Left cardiac atrium (tissue), 4 donors: ENCODE measurements around the gene ATAD3B. TPM values are rescaled to one million over a fixed set of nuclear protein-coding genes. Genes with fewer than 3 reads are reported as not detected.
"Not testable (repeated sequence)": the region's sequence is repeated elsewhere in the genome, so short reads cannot be mapped to it uniquely, and the experiment has no call there.

Source experiments
- ATAC-seq, 2 donors: fragments of 200-7000 bp; cut with Tn5 transposase; one replicate each; pipeline ENCODE4 v1.9.1; 2020; ENCODE audit warnings: mild to moderate bottlenecking in 2 of 2, moderate library complexity in 2 of 2
- DNase-seq: peaks from one replicate; pipeline ENCODE4 v3.0.0-alpha.2; 2020
- intact Hi-C, 2 donors: fragments of 100-400 bp; cut with DNase I; formaldehyde crosslinking; loops; one replicate each; pipeline versions ENCODE4 v1.14.1 to v1.15.1; 2022 to 2023
- long read RNA-seq: library from polyadenylated mRNA; unstranded; transcript quantifications from one replicate; pipeline ENCODE4 v2.0.0, GENCODE V29; 2021
- total RNA-seq, 2 donors: library from RNA; stranded (reverse); fragmentation: NEBNext Ultra II Directional; extraction: Animal tissue kit (Norgen Biotek cat#: 25700); gene quantifications; one replicate each; pipeline ENCODE4 v1.2.1, GENCODE V29; 2021
- donor health status: DM: no; HTN: yes; CAD: no.
- donor health status: DM: no; HTN: yes; CAD: no; lungs with severe emphysema.
- donor health status: DM: yes; HTN: yes; CAD: no.
- donor health status: Dilated cardiomyopathy.

Gene ATAD3B, protein sequence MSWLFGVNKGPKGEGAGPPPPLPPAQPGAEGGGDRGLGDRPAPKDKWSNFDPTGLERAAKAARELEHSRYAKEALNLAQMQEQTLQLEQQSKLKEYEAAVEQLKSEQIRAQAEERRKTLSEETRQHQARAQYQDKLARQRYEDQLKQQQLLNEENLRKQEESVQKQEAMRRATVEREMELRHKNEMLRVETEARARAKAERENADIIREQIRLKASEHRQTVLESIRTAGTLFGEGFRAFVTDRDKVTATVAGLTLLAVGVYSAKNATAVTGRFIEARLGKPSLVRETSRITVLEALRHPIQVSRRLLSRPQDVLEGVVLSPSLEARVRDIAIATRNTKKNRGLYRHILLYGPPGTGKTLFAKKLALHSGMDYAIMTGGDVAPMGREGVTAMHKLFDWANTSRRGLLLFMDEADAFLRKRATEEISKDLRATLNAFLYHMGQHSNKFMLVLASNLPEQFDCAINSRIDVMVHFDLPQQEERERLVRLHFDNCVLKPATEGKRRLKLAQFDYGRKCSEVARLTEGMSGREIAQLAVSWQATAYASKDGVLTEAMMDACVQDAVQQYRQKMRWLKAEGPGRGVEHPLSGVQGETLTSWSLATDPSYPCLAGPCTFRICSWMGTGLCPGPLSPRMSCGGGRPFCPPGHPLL
- total RNA-seq: 1 to 10 TPM; 6.9 to 7.3 TPM
- long read RNA-seq, full-length matches to known transcripts: 2 of 3 reads
- long read RNA-seq, partial matches to known transcripts: 0 of 3 reads
- long read RNA-seq, other reads (novel, unspliced or antisense): 1 of 3 reads

DNA sequence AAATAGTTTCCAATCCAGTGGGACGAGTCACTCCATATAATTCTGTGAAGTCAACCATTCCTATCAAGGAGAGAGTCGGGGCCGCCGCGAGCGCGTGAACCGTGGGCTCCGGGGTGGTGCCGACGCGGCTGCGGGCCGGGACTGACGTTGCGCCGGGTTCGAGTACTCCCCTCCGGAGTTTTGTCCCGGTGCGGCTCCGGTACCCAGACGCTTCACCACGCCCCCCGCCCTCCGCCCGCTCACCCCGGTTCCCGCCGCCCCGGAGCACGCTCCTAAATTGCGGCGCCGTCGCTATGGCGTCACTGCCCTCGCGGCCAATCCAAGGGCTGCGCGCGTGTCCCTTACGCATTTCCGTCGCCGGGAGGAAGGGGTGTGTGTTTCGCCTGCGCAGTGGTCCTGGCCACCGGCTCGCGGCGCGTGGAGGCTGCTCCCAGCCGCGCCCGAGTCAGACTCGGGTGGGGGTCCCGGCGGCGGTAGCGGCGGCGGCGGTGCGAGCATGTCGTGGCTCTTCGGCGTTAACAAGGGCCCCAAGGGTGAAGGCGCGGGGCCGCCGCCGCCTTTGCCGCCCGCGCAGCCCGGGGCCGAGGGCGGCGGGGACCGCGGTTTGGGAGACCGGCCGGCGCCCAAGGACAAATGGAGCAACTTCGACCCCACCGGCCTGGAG lies at the start of gene ATAD3B:
Gene ATAD3B (plus strand): TSS at position 377 of the 664 bp plus-strand sequence. CDS start 120 bp downstream, at position 497.
- DNase-seq (peak; percentile 91), ATAC-seq (peak; percentile 98 to 99)
- intact Hi-C loops: no loop called here

DNA sequence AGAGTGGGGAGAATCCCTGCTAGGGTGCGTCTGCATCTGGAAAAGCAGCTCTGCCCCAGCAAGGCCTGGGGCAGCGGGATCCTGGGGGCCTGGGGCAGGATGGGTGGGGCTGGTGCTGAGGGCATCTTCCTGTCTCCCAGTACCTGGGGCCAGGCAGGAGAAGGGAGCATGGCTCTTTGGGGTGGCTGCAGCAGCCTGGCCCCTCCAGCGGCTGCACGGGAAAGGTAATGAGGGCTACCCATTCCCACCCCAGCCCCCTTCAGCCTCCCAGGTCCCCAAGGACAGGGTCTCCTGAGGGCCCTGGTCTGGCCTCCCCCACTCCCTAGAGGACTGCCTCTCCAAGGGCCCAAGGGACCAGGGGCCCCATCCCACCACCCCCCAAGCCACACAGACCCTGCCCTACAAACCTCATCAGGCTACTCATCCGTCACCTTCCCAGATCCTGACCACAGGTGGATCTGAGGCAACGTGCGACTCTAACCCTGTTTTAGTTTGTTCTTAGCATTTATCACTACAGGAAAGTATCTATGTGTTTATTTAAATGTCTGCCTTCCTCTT lies 49.6 kb upstream of the ATAD3B start:
- no peak for ATAC-seq
- peak; percentile 10 for DNase-seq
- intact Hi-C loops: no loop called here

DNA sequence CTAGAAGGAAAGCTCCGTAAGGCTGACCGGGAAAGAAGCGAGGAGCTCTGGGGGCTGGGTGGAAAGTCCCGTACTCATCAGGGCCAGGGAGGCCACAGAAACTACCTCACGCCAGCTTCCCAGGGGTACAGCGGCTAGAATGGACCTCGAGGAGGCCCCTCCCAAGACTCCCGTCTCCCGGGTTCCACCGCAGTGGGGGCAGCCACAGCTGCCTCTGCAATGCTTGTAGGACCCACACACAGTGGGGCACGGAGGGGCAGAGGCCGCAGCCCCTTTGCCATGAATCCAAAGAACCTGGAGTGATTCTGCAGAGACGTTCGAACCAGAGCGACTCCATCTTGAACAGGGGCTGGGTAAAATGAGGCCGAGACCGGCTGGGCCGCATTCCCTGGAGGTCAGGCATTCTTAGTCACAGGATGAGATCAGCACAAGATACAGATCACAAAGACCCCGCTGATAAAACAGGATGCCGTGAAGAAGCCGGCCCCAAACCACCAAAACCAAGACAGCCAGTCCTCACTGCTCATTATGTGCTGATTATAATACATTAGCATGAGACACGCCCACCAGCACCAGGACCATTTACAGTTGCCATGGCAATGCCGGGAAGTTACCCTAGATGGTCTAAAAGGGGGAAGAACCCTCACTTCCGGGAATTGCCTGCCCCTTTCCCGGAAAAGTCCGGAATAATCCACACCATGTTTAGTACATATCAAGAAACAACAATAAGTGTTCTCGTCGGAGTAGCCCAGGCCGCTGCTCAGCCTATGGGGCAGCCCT lies 48.9 kb upstream of the ATAD3B start:
- intact Hi-C loops: no loop called here
- DNase-seq (peak; percentile 21), ATAC-seq (no peak)

DNA sequence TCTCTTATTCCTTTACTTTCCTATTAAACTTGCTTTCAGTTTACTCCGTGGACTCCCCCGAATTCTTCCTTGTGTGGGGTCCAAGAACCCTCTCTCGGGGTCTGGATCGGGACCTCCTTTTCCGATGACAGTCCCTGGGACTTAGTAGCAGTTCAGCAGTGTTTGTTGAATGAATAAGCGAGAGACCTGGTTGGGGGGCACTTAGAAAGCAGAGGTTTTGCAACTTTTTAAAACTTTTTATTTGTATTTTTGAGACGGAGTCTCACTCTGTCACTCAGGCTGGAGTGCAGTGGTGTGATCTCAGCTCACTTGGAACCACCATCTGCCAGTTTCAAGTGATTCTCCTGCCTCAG lies 48.3 kb upstream of the ATAD3B start:
- DNase-seq: no peak
- intact Hi-C loops: no loop called here

DNA sequence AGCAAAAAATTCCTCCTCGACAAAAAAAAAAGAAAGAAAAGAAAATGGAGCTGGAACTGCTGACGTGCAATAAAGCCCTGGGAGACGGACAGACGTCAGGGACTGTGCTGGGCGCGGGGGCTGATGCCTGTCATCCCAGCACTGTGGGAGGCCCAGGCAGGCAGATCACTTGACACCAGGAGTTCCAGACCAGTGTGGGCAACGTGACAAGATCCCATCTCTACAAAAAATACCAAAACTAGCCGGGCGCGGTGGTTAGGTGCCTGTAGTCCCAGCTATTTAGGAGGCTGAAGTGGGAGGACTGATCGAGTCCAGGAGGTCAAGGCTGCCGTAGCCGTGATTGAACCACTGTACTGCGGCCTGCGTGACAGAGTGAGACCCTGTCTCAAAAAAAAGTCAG lies 46.9 kb upstream of the ATAD3B start:
- ATAC-seq: no peak
- intact Hi-C loops: no loop called here
- DNase-seq: peak; percentile 16

More for the DNA sequence above, 48.3 kb upstream of the ATAD3B start:
- ATAC-seq: no peak

DNA sequence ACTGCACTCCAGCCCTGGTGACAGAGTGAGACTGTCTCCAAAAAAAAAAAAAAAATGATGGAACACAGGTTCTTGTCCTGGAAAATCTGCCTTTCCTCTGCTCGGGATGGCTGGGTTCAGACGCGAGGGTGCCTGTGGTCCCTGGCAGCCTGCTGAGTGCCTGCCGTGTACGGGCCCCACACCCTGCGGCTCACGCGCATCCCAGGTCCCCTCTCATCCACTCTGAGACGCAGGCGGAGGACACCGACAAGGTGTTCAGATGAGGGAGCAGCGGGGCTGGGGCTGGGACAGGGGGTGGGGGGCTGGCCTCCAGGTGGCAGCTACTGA lies 46.2 kb upstream of the ATAD3B start:
- peak; percentile 19 for DNase-seq
- intact Hi-C loops: no loop called here
- ATAC-seq: no peak

DNA sequence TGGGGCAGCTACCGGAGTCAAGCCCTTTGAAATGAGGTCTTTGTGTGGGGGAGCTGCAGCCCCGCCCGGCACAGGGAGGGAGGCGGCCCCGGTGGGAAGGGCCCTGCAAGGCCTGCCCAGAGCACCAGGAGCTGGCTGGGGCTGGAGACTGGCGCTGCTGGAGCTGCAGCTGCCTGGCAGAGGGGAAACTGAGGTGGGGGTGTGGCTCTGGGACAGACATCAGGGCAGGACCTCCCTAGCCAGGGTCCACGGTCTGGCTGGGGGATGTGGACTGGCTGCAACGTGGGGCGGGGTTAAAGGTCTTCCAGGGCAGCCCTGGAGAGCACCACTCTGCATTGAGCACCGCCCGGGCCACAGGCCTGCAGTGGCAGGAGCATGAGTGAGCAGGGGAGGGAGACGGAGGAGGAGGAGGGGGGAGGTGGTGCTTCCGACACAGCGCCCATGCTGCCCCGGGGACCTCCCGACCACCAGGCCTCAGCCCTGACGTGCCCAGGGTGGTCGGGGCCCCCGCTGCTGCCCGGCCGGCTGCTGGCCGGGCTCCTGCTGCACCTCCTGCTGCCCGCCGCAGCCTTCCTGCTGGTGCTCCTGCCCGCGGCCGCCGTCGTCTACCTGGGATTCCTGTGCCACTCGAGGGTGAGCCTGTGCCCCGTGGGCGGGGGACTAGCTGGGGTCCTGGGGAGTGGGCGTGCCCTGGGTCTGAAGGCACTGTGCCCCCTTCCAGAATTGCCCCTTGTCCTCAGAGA lies 45.6 kb upstream of the ATAD3B start:
- ATAC-seq (no peak), DNase-seq (peak; percentile 22)
- intact Hi-C loops: no loop called here

DNA sequence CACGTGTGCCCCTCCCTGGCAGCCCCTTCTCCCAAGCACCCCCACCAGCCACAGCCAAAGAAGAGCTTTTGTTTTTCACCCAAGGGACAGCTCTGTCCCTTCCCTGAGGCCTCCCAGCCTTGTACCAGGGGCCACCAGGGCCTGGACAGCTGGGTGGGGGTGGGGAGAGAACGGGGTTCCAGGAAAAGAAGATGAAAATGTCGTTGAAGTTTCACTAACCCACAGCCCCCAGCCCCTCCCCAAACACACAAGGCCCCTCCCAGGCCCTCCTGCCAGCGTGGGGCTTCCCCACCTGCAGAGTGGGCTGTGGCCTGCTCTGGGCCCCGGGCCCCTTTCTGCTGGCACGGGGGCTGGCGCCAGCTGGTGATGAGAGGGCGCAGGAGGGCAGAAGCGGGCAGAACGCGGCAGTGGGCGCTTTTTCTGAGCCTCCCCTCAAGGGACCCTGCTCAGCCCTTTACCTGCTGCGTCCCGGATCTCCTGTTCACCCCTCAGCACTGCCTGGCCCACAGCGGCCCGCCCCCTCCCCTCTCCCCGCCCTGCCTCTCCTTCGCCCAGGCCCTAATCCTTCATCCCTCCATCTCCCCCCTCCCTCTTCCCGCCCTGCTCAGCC lies 45.0 kb upstream of the ATAD3B start:
- DNase-seq (no peak), ATAC-seq (no peak)
- intact Hi-C loops: no loop called here

DNA sequence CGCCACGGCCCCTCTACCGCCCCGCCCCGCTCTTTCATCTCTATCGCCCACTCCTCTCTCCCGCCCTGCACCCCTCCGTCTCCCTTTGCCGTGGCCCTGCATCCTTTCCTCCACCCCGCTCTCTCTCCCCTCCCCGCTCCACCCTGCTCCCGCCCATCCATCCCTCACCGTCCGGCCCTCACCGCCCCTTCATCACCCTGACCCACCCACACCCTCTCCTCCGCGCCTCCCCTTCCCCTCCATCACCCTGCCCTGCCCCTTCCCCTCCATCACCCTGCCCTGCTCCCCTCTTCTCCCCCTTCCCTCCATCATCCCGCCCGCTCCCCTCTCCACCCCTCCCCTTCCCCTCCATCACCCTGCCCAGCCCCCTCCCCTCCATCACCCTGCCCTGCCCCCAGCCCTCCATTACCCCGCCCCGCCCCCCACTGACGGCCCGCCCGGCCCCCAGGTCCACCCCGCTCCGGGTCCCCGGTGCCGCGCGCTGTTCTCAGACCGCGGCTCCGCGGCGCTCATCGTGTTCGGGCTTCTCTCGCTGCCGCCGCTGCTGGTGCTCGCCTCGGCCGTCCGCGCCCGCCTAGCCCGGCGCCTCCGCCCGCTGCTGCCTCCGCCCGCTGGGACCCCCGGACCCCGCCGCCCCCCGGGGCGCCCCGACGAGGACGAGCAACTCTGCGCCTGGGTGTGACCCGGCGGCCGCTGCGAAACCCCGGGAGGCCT lies 44.3 kb upstream of the ATAD3B start:
- ATAC-seq (no peak), DNase-seq (peak; percentile 55)
- intact Hi-C loops: no loop called here

DNA sequence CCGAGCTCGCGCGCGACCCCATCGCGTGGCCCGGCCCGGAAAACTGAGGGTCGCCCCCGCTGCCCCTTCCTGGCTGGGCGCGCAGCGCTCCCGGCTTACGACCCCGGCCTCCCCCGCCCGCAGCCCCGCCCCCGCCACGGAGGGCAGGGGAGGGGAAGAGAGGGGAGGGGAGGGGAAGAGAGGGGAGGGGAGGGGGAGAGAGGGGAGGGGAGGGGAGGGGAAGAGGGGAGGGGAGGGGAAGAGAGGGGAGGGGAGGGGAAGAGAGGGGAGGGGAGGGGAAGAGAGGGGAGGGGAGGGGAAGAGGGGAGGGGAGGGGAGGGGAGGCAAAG lies 43.8 kb upstream of the ATAD3B start:
- intact Hi-C loops: no loop called here
- DNase-seq: no peak
- ATAC-seq: no peak

DNA sequence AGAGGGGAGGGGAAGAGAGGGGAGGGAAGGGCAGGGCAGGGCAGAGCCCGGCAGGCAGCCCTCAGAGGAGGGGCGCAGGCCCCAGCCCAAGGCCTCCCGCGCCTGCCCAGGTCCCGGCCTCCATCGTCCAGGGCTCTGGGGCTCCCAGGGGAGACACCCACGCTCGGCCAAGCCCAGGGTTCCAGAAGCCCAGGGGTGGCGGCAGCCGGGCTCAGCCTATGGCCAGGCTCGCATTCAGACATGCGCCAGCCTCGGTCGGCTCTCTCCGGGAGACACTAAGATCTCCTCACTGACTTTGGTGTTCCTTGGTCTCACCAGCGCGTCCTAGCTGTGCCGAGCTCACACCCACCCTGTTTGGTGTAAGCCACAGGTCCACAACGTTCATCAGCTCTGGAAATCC lies 43.4 kb upstream of the ATAD3B start:
- ATAC-seq: no peak
- intact Hi-C loops: no loop called here
- DNase-seq: peak; percentile 23

DNA sequence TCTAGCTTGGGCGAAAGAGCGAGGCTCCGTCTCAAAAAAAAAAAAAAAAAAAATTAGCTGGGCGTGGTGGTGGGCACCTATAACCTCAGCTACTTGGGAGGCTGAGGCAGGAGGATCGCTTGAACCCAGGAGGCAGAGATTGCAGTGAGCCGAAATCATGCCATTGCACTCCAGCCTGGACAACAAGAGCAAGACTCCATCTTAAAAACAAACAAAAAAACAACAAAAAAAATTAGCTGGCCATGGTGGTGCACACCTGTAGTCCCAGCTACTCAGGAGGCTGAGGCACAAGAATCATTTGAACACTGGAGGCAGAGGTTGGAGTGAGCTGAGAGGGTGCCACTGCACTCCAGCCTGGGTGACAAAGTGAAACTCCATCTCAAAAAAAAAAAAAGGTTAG lies 42.6 kb upstream of the ATAD3B start:
- intact Hi-C loops, ATAC-seq, DNase-seq: not testable (repeated sequence)

DNA sequence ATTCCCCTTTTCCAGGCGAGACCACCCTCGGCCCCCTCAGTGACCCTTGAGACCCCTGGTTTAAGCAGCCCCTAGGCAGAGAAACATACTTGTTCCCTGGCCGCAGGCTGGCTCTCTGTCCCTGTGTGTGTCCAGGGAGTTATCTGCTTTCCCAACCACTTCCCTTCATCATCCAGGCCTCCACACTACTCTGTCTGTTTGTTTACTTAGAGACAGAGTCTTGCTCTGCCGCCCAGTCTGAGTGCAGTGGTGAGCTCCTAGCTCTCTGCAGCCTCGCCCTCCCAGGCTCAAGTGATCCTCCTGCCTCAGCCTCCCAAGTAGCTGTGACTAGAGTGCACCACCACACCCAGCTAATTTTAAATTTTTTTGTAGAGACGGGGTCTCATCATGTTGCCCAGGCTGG lies 41.9 kb upstream of the ATAD3B start:
- DNase-seq: no peak
- intact Hi-C loops: no loop called here
- ATAC-seq: no peak

DNA sequence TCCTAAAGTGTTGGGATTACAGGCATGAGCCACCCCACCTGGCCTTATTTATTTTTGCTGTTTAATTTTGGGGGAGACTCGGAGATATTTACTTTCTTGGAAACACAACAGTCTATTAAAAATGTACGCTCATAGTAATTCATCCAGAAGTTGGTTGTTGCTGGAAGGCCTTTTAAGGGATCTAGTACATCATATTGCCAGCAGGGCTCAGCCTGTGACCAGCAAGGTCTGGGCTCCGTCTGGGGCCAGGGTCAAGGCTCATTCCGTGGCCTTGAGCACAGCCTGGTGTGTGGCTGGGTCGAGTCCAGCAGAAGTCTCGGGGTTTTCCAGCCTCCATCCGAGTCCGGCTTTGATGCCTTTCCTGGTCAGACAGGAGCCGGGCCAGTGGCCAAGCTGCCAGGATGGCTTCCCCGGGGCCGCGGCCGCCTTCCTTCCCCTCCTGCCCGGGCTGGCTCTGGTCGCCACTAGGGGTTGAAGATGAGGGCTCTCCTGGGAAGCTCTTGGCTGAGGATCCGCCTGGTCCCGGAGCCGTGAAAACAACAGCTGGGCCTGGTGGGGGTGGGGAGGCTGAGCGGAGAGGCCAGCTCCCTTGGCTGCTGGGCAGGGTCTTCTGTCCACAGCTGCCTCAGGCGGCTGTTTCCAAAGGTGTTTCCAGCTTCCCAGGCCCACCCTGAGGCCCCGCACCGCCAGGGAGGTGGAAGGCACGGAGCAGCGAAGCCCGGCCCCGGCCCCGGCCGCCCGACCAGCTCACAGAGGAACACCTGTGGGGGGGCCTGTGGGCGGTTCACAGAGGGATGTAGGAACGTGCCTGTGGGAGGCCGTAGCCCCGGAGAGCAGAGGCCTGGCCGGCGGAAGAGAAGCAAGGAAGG lies 41.2 kb upstream of the ATAD3B start:
- intact Hi-C loops: no loop called here

DNA sequence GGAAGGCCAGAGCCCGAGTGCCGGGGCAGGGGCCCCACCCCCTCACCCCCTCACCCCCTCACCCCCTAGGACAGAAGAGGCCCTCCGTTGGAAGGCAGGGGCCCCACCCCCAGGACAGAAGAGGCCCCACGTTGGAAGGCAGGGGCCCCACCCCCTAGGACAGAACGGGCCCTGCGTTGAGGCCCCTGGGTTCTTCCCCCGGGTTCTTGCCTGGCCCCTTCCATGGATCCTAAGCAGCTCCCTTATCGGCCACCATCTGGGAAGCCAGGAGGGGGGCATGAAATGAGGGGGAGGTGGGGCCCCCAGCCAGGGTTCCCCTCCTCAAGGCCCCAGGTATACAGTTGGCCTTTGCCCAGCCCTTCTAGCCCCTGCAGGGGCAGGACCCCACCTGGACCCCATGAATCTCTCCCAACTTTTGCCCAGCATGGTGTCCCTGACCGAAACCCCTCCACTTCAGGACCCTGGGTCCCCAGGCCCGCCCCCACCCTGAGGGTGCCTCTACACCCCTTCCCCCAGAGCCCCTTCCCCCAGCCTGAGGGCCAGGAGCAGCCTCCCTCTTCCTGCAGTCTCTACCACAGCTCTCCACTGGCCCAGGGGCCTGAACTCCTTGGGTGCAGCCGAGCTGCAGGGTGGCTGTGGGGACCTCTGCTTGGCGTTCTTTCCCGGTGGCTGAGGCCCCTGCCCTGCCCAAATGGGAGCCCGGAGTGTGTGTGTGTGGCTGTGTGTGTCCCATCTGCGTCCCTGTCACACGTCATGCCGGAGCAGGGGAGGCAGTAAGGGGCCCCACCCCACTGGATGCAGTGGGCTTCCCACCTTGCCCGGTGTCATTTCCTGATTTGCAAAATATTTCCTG lies 40.3 kb upstream of the ATAD3B start:
- intact Hi-C loops: no loop called here
- ATAC-seq: no peak
- peak; percentile 32 for DNase-seq

More for the DNA sequence above, 41.2 kb upstream of the ATAD3B start:
- DNase-seq (peak; percentile 84), ATAC-seq (peak; percentile 51 to 59)

DNA sequence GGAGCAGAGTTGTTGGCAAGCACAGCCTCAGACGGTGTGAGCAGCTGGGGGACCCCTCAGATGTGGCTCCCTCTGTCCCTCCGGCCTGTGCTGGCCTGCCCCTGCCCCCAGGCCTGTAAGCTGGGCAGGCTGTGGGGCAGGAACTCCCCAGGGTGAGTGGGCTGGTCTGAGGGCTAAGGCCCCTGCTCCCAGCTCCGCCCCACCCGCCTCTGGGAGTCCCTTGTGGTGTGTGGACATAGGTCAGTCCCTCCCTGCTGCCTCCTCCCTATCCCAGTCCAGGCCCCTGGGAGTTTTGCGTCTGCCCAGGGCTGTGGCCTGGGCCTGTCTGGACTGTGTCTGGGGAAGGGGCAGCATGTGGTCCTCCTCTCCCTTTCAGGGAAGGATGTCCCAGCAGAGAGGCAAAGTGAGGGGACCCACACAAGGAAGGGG lies 39.7 kb upstream of the ATAD3B start:
- ATAC-seq (peak; percentile 19 to 34), DNase-seq (peak; percentile 75)
- intact Hi-C loops: no loop called here
